K562 (cell line): ENCODE results near the gene SNX9. TPM values are rescaled to one million over a fixed set of nuclear protein-coding genes. Genes with fewer than 3 reads are reported as not detected.

ENCODE experiments used
- ARID3B ChIP-seq: fragments of 250-450 bp; sonication (Bioruptor Pico); IDR thresholded peaks from 2 replicates; pipeline ENCODE4 v1.4.0; 2020; ENCODE audit warnings: borderline replicate concordance
- CBFA2T3 ChIP-seq: fragments of 450-650 bp; IDR thresholded peaks from 2 replicates; pipeline ENCODE4 v1.6.1; 2017
- CBX3 ChIP-seq, 2 experiments: IDR thresholded peaks; 1 replicate in 1 of 2; 2 replicates in 1 of 2; pipeline ENCODE4 v1.6.1; 2012; ENCODE audit warnings: inconsistent platforms in 2 of 2, low read length in 2 of 2, borderline replicate concordance in 1 of 2, control low read depth in 1 of 2
- DPF2 ChIP-seq: fragments of 450-650 bp; IDR thresholded peaks from 2 replicates; pipeline ENCODE4 v1.6.1; 2016
- HNRNPK ChIP-seq: fragments of 200-400 bp; formaldehyde crosslinking; IDR thresholded peaks from one replicate; pipeline ENCODE4 v1.6.1; 2018; ENCODE audit warnings: mild to moderate bottlenecking, low read depth, low read length; ENCODE audit not compliant: poor library complexity, severe bottlenecking
- MTF1 ChIP-seq: fragments of 250-450 bp; sonication (Bioruptor Pico); IDR thresholded peaks from 2 replicates; pipeline ENCODE4 v1.9.0; 2021; ENCODE audit warnings: moderate library complexity, mild to moderate bottlenecking, inconsistent platforms, borderline replicate concordance
- OTX1 ChIP-seq: fragments of 450-650 bp; formaldehyde crosslinking; IDR thresholded peaks from 2 replicates; pipeline ENCODE4 v1.4.0; 2022; ENCODE audit warnings: mild to moderate bottlenecking
- RFX1 ChIP-seq: fragments of 450-650 bp; IDR thresholded peaks from 2 replicates; pipeline ENCODE4 v1.6.1; 2016; ENCODE audit warnings: mild to moderate bottlenecking, moderate library complexity
- RNF219 ChIP-seq: fragments of 250-450 bp; sonication (Bioruptor Pico); IDR thresholded peaks from 2 replicates; pipeline ENCODE4 v1.5.0; 2022; ENCODE audit warnings: mild to moderate bottlenecking
- SMAD4 ChIP-seq: fragments of 250-450 bp; sonication (Bioruptor Pico); conservative IDR thresholded peaks from 2 replicates; pipeline ENCODE4 v1.8.0; 2021; ENCODE audit warnings: inconsistent platforms, mild to moderate bottlenecking, moderate library complexity
- SMC3 ChIP-seq: conservative IDR thresholded peaks from 2 replicates; pipeline ENCODE4 v1.6.1; 2011; ENCODE audit warnings: low read depth, low read length, improper control_type of control experiment; ENCODE audit not compliant: insufficient read depth
- TAL1 ChIP-seq: fragments of 450-650 bp; IDR thresholded peaks from 2 replicates; pipeline ENCODE4 v1.6.1; 2016; ENCODE audit warnings: mild to moderate bottlenecking
- ZKSCAN3 ChIP-seq: fragments of 250-450 bp; sonication (Bioruptor Pico); IDR thresholded peaks from 2 replicates; pipeline ENCODE4 v1.4.0; 2020
- ZNF311 ChIP-seq: fragments of 250-450 bp; sonication (Bioruptor Pico); IDR thresholded peaks from 2 replicates; pipeline ENCODE4 v1.4.0; 2020; ENCODE audit warnings: mild to moderate bottlenecking, moderate library complexity
- ZNF318 ChIP-seq, 2 experiments: fragments of 450-650 bp; IDR thresholded peaks; 2 replicates each; pipeline ENCODE4 v1.6.1; 2016; ENCODE audit warnings: mild to moderate bottlenecking in 2 of 2, borderline replicate concordance in 1 of 2, low read depth in 1 of 2, moderate library complexity in 1 of 2
- ZNF77 ChIP-seq: fragments of 250-450 bp; sonication (Bioruptor Pico); IDR thresholded peaks from 2 replicates; pipeline ENCODE4 v1.5.0; 2020
- ZNF785 ChIP-seq: fragments of 250-450 bp; sonication (Bioruptor Pico); IDR thresholded peaks from 2 replicates; pipeline ENCODE4 v1.4.0; 2020; ENCODE audit warnings: mild to moderate bottlenecking
- polyA plus RNA-seq, 8 experiments: library from polyadenylated mRNA; depleted of rRNA in 4 of 8; stranded (reverse) in 5 of 8; unstranded in 3 of 8; fragments of >200 nt; fragmentation: Nextera tagmentation in 2 of 8; fragmentation: Illumina TruSeq in 1 of 8; extraction: Ambion mirVana in 2 of 8; extraction: Trizol in 1 of 8; gene quantifications; 2 replicates each; pipeline versions ENCODE4 v1.2.1 to v1.2.3, GENCODE V29; 2011 to 2014; ENCODE audit warnings: inconsistent platforms in 1 of 8, missing spikeins in 1 of 8
- total RNA-seq, 7 experiments: library from RNA; depleted of rRNA in 6 of 7; stranded (reverse); fragments of >200 nt in 6 of 7; fragmentation: Illumina TruSeq in 2 of 7; extraction: Trizol in 2 of 7; gene quantifications; 2 replicates each; pipeline versions ENCODE4 v1.2.1 to v1.2.3, GENCODE V29; 2011 to 2021; ENCODE audit warnings: low replicate concordance in 1 of 7

Gene SNX9
- total and polyA plus RNA-seq, 9 of the 15 experiments (the other 6 are each of a cell fraction or from before 2014, with no cell fraction given): 6.0 to 81.7 (median 57.1) TPM

- TF ChIP-seq ZNF311 (CRISPR knock-in tag) (no peak), RFX1 (no peak), SMAD4 (CRISPR knock-in tag) (no peak), TAL1 (peak; percentile 34), RNF219 (CRISPR knock-in tag) (no peak), MTF1 (no peak), HNRNPK (no peak), CBFA2T3 (peak; percentile 51; the same call in 1 of the 2 replicates), ZNF318 (IDR thresholded peaks at IDR 0.05; ENCODE audit: borderline replicate concordance in 1 of 2, low read depth in 1 of 2) (no peak), ZNF785 (no peak), OTX1 (CRISPR knock-in tag) (no peak), DPF2 (no peak), ARID3B (no peak), CBX3 (IDR thresholded peaks at IDR 0.05; ENCODE audit: borderline replicate concordance in 1 of 2, low read length in 2 of 2) (peak in 1 of 2 experiments; percentile 42; a peak in 1 of 3 replicates), ZNF77 (CRISPR knock-in tag) (no peak), ZKSCAN3 (CRISPR knock-in tag) (no peak), SMC3 (no peak)
Measured at GRCh38 chr6:157786221-157786620, 36.8 kb upstream of the SNX9 start (continued).
